DOHH2 (cell line): ENCODE results near the gene MED19.

Experiments
- CTCF ChIP-seq: fragments of 200-600 bp; sonication (generic); IDR thresholded peaks from one replicate; pipeline ENCODE4 v1.5.1; 2014; ENCODE audit warnings: antibody characterized with exemption, mild to moderate bottlenecking, low read depth, low read length; ENCODE audit not compliant: poor library complexity, severe bottlenecking
- EZH2phosphoT487 ChIP-seq: fragments of 200-600 bp; sonication (generic); IDR thresholded peaks from 2 replicates; pipeline ENCODE4 v1.6.1; 2017; ENCODE audit warnings: borderline replicate concordance, mild to moderate bottlenecking, antibody characterized with exemption, low read length, moderate library complexity, mixed read lengths

DNA sequence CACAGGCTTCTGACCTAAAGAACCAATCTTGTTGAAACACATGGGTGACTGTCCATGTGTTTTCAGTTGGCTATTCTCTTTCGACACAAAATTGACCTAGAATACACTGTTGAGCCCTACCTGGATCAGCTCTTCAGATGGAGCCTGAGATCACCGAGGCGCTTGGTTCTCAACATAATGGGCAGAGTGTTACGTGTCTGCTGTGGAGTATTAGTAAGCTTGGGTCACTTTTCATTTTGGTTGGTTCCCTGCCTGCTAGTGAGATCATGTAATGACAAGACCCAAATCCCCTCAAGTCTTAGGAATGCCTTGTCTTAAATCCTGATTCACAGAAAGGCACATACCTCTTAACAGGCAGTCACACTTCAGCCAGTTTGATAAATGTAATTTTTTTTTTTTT, 8.7 kb downstream of the MED19 start:
- TF ChIP-seq CTCF (no peak), EZH2phosphoT487 (no peak)
